ENCODE results near the gene LIMD2.
"Not testable (repeated sequence)": the region's sequence is repeated elsewhere in the genome, so short reads cannot be mapped to it uniquely, and the experiment has no call there.

Gene LIMD2

DNA sequence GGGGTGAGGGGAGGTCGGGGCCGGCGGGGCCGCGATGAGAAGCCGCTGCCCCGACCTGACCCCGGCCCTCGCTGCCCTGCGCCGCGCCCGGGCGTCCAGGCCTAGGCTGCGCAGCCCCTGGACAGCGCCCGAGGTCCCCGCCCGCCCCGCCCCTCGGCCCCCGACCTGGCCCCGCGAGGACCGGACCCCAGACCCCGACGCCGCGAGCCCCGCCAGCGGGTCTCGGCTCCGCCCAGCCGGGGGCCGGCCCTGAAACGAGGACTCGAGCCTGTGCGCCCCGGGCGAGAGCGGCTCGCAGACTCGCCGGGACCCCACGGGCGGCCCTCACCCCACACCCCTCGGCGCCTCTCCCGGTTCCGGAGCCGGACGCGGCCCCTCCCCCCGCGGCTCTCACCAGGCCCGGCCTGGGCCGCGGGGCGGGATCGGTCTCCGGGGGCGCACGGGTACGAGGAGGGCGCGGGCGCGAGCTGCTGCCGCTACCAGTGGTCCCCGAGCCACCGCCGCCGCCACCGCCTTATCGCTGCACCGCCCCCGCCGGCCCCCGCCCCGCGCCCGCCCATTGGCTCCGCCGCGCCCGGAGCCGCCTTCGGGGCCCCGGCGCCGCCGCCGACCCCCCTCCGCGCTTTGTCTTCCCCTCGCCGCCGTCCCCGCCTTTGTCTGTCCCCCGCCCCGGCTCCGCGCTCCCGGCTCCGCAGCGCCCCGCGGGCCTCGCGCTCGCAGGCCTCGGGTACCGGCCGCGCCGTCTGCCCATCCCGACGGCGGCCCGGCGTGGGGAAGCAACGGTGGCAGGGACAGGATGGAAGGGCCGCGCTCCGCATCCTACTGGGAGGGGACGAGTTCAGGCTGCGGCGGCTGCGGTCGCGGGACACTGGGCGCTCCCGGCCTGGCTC is at the start of gene LIMD2:
Gene LIMD2, minus strand, starts transcription at position 488 of the 890 bp plus-strand sequence. CDS start 827 bp downstream, outside the sequence.
- peak; percentile 82 for DNase-seq

- DNase-seq, result peak; percentile 98 to 99
Observed at GRCh38 chr17:63741408-63742173, 41.7 kb upstream of the LIMD2 start, which contains the start of gene STRADA. TSS of gene STRADA (minus strand) at chr17:63741799. CDS start at chr17:63728369, 13,430 bp downstream.

- no peak for DNase-seq
Observed at GRCh38 chr17:63741143-63741407, 41.1 kb upstream of the LIMD2 start.

GRCh38 chr17:63740464-63741142 is 40.7 kb upstream of the LIMD2 start:
- no peak for DNase-seq

- DNase-seq, result no peak
Observed at GRCh38 chr17:63735691-63736090, 35.8 kb upstream of the LIMD2 start.

DNA sequence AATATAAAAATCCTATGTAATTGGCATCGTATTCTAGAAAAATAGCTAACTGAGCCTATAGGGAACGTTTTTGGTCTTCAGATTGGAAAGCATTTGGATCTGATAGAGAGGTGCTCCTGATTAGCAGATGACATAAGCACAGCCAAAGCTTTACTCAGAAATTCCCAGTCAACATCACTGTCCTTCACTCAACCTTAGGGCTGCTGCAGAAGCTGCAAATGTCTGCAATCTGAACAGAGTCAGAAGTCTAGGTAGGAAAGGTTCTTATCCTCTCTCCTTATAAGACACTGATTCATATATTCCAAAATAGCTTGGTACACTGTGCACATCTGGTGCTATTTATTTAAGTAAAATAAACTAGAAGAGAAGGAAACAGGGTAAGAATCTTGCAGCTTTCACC is 22.5 kb upstream of the LIMD2 start:
- DNase-seq, result no peak

- not testable (repeated sequence) for DNase-seq
Observed at GRCh38 chr17:63720194-63720593, 20.3 kb upstream of the LIMD2 start.

- DNase-seq, result no peak
Observed at GRCh38 chr17:63718988-63719387, 19.1 kb upstream of the LIMD2 start.

DNA sequence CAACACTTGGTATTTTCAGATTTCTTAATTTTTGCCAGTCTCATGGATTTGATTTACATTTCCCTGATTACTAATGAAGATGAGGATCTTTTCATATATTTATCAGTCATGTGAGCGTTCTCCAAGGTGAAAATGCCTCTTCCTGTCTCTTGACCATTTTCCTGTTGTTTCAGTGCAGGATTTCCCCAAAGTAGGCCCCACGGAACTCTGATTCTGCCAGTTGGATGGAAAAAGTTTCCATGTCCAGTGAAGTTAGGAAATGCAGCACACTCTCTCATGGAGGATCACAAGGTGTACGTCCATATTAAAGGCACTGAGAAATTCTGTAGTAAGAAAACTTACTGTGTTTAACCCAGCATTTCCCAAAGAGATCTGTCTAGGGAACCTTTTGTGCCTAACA is 16.5 kb upstream of the LIMD2 start:
- no peak for DNase-seq

- DNase-seq, result no peak
Observed at GRCh38 chr17:63714550-63715277, 14.8 kb upstream of the LIMD2 start.

DNA sequence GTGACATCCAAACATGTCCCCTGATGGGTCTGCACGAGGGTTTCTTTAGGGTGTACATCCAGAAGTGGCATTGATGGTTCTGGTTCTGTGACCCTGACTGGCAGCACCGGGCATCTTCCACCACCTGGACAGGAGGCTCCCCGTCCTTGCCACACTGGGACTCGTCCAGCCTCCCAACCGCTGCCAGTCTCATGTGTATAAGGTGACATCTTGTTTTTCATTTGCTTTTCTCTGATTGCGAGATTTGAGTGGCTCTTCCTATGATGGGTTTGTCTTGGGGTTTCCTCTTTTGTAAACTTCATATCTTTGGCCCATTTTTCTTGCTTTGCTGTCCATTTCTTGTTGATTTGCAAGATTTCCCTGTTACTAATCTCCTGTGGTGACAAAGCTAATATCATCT is 9.2 kb upstream of the LIMD2 start:
- DNase-seq, result no peak

- no peak for DNase-seq
Observed at GRCh38 chr17:63707151-63707550, 7.2 kb upstream of the LIMD2 start.

GRCh38 chr17:63706336-63707082 is 6.6 kb upstream of the LIMD2 start:
- DNase-seq, result no peak

- DNase-seq, result no peak
Observed at GRCh38 chr17:63705657-63706056, 5.7 kb upstream of the LIMD2 start.

- DNase-seq, result no peak
Observed at GRCh38 chr17:63704836-63705235, 4.9 kb upstream of the LIMD2 start.

GRCh38 chr17:63704259-63704576 is 4.3 kb upstream of the LIMD2 start:
- DNase-seq, result no peak

- no peak for DNase-seq
Observed at GRCh38 chr17:63703556-63704258, 3.8 kb upstream of the LIMD2 start.

DNA sequence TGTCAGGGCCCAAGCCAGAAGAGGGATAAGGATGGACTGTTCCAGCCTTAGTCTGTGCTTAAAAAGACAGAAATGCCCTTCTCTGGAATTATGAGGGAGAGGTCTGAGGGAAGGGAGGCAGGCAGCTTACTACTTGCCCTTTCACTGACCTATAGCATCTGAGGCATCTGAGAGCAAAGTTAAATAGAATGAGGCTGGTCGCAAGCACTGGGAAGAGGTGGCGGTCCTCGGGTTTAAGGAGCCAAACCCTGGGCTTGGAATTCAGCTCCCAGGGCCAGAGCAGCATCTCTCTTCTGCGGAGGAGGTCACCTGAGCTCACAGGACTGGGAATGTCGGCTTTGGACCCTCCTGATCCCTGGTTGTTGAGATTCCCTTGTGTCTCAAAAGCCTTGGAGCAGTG is 3.1 kb upstream of the LIMD2 start:
- no peak for DNase-seq

GRCh38 chr17:63702721-63703015 is 2.7 kb upstream of the LIMD2 start:
- DNase-seq, result no peak

DNA sequence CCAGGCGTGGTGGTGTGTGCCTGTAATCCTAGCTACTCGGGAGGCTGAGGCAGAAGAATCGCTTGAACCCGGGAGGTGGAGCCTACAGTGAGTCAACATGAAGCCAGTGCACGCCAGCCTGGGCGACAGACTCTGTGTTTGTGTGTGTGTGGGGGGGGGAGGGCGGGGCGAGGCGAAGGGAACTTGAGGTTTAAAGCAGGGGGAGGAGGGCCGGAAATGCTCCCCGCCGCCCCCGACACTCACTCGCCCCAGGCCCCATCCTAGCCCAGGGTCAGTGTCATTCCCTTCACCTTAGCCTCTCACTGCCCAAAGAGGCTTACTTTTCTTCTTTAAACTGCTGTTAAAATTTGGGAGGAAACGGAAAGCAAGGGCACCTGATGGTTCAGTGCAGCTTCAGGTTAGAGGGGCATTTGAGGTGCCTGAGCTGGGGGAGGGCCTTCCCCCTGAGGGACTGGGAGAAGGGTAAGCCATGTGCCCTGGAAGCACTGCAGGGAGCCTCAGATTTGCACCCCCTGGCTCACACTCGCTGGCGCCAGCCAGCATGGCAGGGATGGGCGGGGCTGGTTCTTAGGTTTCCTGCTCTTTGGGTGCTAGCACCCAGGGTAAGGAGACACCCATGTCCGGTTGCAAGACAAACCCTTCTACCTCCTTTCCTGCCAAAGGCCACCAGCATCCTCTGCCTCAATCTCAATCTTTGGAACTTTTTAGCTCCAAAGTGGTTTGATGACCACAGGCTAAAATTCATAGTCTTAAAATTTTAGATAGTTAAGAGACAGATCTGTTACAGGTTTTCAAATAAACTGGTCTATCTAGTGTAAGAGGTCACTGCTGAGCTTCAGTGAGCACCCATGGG is 2.2 kb upstream of the LIMD2 start:
- DNase-seq, result peak; percentile 70 to 75

DNA sequence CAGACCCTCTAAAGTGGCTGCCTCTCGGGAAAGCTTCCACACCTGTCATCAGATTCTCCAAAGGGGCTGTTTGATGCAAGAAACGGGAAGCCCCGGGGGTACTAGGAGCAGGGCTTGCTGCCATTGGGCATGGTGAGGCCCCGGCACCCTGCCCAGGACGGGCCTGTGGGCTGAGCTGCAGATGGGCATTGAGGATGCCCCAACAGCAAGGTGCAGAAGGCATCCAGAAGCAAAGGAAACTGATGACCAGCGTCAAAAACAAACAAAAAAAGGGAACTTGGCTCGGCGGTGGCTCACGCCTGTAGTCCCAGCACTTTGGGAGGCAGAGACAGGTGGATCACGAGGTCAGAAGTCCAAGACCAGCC is 1.5 kb upstream of the LIMD2 start:
- DNase-seq, result no peak
